ENCODE data around the gene DLGAP1.
A peak's percentile ranks its signal among the peaks of the same experiment; 100 is the strongest.

The DLGAP1 gene

DNA sequence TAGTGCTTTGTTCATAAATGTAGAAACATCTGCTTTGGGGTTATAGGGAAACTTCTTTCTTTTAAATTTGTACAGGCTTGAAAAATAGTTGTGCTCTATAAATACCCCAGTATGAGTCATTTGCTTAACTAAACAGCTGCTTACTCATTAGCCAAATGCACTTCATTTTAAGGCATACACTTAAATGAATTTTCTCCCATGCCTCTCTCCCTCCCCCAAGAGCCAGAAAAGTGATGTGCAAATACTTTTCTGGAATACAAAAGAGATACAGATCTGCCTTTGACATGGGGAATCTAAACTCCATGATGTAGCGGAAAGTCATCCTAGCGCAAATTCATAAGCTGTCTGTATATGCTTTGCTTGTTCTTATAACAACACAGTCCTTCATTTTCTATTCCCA, 469.4 kb downstream of the DLGAP1 start:
- no peak for DNase-seq (ENCODE audit: low spot score)

DNA sequence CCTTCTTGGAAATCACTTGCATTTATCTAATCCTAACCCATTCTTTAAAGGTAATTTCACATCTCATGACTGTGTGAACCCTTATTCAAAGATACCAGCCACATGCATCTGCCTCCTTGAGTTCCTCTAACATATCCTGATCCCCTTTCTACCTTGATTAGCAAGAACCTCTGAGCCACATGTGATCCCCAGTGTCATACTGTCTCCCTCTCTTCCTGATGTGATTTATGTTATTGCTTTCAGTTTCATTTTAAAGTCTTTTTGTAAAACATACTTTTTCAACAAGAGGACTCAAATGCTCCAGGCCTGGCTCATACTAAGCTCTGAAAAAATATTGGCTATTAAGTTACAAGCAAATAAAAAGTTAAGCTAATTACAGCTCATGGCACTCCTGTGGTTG, 470.1 kb downstream of the DLGAP1 start:
- DNase-seq (ENCODE audit: low spot score): no peak

DNA sequence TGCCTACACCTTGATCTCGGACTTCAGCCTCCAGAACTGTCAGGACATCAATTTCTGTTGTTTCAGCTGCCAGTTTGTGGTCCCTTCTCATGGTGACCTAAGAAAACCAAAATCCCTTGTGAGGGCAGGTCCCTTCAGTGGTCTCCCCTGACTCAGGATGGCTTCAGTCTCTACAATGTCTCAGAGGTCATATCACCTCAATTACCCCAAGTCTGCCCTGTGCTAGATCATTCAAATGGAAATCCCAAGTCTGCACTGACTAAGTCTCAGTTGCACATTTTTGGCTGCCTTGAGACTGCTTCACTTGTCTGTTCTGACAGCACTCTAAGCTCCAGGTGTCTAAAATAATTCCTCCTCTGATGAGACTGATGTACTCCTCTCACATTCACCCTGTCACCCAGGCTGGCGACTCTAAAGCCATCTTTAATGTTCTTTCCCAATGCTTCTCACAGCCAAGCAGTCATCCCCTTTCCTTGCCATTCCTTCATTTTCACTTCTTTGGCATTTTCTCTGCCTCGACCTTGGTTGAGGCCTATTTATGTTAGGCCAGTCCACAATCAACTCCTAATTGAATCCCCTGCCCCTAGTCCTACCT, 470.8 kb downstream of the DLGAP1 start:
- DNase-seq (ENCODE audit: low spot score): no peak

DNA sequence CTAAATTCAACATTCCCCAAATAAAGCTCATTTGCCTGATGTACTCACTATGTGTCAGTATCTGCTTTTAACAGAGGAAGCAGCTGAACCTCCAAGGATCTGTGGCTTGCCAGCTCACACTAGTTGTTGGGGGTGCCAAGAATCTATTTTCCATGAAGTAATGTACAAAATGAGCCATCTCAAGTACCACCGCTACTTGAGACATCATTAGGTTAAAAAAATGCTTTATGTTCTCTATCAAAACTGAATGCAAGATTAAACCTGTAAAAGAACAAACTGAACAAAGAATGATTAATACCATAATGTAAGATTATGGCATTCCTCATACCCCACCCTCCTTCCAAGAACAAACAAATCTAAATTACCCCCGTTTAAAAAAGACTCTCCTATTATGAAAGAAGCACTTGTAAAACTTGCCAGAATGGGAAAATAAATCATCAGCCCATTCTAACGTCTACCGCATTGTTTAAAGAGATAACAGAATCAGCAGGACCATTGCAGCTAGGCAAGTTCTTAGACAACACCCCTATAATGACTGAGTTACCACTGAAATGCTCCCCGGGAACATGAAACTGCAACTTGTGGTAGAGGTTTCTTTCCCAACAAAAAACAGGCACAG, 471.6 kb downstream of the DLGAP1 start:
- no peak for DNase-seq (ENCODE audit: low spot score)

DNA sequence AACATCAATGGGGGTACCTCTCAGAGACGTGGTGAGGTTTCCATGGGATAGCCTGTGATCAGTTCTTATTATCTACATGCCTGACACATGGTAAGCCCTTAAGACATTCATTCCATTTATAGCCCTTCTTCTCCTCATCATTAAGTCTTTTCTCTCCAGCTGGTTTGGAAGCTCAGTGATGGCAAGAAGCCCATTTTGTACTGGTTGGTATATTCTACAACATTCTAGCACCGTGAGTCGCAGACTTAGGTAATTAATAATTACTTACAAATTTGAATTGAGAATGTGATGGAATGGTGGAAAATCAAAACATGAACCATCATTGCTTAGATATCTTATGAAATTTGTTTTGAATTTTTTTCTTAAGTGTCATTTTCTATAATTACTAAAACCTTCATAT, 472.6 kb downstream of the DLGAP1 start:
- DNase-seq (ENCODE audit: low spot score): no peak

DNA sequence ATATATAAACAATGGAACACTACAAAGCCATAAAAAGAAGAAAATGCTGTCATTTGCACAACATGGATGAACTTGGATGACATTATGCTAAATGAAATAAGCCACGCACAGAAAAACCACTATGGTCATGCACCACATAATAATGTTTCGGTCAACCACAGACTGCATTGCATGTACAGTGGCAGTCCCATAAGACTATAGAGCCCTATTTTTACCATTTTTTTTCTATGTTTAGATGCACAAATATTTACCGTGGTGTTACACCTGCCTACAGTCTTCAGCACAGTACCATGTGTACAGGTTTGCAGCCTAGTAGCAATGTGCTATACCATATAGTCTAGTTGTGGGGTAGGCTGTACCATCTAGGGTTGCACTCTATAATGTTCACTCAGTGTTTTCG, 476.1 kb downstream of the DLGAP1 start:
- no peak for DNase-seq (ENCODE audit: low spot score)

DNA sequence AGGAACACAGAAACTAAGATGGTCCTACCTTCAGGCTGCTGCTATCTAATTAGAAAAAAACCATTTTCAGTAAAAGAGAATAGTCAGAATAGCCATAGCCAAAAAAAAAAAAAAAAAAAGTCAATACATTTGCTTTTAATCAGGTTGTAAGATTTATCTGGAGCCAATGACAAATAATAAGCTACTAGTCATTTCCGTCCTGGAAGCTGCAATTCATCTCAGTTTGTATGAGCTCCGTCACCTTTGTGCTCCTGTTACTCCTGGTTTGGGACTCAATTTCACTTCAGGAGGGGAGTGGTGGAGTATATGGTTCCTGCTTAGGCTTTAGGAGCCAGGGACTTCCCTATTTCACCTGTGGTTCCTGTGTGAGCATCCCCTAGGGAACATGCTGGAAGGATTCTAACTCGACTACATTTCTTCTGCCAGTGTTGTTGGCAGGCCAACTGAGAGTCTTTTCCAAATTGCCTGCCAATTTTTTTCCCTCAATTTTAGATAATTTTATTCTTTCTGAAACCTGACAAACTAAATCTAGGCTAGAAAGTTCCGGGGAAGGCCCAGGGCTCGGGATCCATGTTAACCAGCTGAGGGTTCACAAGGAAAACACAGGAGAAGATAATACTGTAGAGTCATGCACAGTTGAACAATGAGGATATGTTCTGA, 481.8 kb downstream of the DLGAP1 start:
- DNase-seq (ENCODE audit: low spot score): no peak

DNA sequence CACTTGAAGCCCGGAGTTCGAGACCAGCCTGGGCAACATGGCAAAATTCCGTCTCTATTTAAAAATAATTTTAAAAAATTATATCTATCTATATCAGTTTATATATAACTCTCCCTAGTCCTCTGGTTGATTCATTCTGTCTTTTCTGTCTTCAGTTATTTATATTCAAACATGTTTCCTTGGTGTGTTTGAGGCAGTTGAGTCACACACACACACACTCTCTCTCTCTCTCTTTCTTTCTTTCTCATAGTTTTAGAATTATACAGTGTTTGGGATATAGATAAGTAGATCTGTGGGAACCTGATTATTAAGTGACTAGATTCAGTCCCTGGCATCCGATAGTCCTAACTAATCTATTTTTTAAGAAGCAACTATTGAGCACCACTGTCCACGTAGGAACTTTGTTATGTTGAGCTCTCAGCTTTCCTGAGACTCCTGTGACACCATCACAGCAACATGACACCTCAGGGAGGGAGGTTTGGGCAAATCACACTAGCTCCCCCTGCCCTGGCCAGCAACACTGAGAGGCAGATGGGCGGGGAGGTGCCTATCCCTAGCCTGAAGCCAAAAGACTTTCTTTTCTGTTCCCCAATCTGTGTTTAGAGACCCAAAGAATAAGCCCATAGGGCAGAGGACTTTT, 482.7 kb downstream of the DLGAP1 start:
- DNase-seq (ENCODE audit: low spot score): peak; percentile 76

DNA sequence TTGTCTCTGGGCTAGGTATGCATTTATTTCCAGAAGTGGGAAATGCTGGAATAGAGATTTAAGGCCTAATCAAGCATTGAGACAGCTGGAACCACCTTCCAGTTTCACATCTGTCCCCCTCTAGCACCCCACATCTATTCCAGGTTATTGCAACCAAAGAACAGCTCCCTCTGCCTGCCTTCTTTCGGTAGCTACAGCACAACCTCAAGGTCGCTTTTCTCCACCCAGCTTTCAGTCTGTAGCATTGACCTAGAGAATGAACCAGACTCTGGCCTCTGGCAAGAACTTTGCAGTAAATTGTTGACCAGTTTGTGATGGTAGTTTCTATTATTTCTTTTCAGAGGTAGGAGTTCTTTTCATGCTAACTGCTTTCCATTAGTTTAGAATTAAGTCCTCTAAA, 484.2 kb downstream of the DLGAP1 start:
- peak; percentile 51 for DNase-seq (ENCODE audit: low spot score)

DNA sequence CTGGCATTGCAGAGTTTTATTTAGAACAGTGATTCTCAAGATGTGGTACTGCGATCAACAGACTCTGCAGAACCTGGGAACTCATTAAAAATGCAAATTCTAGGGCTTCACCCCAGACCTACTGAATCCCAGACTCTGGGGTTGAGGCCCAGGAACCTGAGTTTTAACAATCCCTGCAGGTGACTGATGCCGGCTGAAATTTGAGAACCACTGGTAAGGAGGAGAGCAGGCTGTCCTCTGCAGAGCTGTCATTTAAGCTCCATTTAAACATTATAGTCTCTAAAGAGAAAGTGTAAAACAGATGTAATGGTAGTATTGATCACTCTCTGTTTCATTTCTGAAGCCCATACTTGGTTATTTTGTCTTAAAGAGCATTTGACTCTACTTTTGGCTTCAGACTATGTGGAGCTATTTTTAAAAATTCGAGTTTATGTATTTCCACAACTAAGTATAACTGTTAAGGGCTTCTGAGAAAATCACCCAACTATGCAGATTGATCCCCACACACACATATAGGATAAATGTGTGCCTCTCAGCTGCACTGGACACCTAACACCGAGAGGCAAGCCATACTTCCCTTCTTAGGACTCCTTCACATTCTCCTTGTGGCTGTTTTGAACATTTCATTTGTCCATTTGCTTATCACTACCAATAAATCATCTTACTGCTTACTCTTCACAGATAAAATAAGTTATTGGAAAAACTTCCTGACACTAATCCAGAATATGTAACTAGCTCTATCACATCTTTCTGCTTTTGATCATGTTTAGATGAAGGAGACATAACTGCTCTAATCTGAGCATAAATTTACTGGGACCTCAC, 487.5 kb downstream of the DLGAP1 start:
- no peak for DNase-seq (ENCODE audit: low spot score)

DNA sequence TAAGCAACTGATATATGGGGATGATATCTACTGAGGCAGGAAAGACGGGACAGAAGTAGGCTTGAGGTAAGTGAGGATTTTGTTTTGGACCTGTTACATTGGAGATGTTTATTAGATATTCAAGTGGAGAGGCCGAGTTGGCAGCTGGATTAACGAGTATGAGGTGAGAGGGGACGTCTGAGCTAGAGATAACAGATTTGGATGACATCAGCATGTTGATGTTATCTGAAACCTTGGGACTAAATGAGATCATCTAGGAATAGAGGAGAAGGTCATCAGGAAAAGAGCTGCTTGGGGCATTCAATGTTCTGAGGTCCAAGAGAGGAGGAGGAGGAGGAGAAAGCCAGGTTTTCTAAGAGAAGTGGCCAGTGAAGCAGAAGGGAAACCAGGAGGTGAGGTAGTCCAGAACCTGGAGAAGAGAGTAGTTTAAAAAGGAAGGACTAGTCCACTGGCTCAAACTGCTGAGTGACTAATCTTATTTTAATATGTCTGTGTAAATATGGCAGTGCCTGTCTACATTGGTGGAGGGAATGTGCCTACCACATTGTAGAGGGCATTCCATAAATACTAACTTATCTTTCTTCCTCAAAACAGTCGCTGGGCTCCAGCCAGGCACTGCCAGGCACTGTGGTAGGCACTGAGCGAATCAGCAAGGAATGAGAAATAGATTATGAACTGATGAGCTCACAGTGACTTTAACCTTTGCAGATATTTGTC, 488.3 kb downstream of the DLGAP1 start:
- DNase-seq (ENCODE audit: low spot score): no peak

DNA sequence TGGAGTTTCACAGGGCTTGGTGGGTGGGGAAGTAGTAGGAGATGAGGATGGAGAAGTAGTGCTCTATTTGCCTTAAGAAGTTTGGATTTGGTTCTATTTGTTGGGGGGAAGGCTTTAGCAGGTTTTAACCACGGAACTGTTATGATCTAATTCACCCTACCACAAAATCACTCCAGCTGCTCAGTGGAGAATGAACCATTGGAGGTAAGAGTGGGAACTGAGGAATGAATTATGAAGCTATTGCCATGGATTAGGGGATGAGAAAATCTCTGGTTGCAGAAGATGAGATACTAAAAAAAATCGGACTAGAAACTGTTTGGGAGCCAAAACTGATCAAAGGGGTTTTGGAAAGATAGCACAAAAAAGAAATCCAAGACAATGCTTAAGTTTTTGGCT, 488.9 kb downstream of the DLGAP1 start:
- no peak for DNase-seq (ENCODE audit: low spot score)

DNA sequence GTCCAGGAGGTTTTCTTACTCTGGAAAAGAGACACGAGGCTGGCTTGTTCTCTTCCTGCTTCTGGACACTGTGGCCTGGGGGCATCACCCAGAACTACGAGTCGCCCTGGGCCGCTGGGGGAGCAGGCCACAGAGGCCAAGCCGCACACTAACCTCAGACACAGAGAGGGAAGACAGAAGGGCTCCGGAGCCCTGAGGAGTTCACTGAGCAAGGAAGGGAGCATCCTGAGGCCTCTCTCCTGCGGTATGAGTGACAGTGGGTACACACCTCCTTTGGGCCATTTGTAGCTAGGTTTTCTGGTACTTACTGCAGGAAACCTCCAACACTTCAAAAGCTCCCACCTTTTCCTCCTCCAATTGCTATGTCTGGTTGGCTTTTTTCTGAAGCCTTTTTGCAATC, 494.1 kb downstream of the DLGAP1 start:
- DNase-seq (ENCODE audit: low spot score): no peak

DNA sequence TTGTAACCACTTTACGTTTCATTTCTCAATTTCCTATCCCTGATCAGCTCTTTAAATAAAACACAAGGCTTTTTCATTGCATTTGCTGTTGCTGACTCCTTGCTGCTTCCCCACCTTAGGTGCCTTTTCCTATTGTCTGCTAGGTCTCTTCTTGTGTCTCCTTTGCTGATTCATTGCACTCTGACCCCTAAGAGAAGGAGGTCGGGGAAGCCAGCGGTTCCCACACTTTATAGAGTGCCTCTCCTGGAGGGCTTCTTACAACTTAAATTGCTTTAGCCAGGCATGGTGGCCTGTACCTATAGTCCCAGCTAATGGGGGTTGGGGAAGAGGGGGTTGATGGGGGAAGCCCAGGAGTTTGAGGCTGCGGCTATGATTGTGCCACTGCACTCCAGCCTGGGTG, 495.0 kb downstream of the DLGAP1 start:
- no peak for DNase-seq (ENCODE audit: low spot score)

DNA sequence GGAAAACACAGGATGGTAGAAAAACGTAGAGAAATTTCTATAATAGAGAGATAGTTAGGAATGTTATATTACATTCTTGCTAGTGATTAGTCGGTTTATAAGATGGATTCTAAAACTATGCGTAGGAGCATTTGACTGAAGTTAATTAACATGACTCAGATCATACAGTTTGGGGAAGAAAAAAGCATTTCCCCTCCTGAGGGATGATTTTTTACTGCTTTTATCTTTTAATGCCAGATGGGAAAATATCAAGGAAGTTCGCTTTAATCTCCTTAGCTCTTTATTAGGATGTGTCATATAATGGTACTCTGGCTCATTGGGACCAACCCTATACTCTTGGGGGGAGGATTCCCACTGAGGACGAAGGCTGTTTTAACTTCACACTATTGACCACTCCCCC, 503.1 kb downstream of the DLGAP1 start:
- no peak for DNase-seq (ENCODE audit: low spot score)

DNA sequence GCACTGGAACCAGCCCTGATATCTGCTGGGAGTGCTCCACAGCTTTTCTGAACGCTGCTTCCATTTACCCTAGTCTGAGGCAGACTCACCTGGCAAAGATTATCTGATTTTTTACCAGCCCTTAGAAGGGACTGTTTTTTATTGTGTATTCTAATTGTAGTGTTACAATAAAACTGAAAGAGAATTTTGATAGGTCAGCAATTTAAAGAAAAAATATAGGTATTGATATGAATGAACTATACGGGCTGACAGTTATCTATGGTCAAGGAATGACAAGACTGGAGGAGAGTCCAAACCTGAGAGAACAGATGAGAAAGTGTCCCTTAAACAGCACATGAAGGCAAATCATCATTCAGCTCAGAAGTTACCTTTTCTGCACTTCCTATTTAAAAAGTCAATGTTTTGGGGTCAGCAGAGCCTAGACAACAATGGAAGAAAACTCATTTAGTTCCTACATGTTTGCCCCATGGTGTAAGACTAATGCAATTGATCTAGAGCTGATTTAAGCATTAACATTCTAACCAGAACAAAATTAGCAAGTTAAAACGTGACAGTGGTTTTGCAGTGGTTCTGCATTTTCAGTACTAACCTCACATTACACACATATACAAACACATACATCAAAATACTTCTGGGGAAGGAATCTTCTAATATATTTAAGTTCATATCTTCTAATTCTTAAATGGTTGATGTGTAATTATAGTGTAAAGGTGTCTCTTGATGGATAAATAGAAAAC, 504.3 kb downstream of the DLGAP1 start:
- no peak for DNase-seq (ENCODE audit: low spot score)

DNA sequence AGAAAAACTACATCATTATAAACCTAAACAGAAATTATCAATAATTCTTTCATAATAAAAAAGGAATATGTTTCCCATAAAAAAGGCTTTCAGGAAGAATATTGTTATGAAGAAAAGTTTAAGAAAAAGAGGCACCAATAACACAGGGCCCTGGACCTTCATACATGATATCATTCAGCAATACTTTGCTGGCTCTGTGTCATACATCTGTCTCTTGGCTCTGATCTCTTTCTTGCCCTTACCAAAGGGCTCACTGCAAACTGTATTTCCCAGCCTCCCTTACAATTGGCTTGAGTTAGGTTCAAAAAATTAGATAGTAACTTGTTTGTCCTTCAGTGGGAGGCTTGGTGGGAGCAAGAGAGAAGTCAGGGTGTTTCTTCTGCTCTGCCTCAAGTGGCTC, 506.1 kb downstream of the DLGAP1 start:
- DNase-seq (ENCODE audit: low spot score): no peak

DNA sequence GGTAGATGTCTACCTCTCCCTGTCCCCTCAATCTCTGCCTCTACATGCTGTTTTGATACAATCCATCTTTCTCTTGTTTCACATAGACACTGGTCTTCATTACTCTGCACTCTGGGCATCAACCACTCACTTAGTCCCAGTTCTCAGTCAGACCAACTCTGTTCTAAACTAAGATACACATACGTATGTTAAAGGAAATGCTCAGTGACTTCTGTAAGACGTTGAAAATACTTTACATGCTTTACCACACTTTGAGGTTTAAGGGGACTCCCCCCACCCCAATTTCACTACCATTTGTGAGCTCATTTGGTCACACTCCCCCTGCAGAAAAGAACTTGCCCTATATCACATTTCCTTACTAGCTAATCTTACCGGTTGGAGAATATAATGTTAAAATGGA, 507.7 kb downstream of the DLGAP1 start:
- no peak for DNase-seq (ENCODE audit: low spot score)

DNA sequence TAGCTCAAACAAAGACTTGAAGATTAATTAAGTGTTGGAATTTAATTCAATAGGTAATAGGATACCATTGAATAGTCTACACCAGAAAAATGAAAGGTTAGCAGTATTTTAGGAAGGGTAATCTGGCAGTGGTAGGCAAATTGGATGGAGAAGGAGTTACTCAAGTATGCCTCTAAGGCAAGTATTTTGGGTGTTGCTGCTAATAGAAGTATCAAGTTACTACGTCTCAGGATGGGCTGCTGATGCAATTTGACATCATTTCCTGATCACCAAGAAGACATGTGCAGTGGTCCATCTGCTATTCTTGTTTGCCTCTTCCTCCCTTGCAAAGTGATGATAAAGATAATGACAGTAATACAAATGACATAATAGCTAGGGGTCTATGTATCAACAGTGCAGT, 519.8 kb downstream of the DLGAP1 start:
- DNase-seq (ENCODE audit: low spot score): no peak

DNA sequence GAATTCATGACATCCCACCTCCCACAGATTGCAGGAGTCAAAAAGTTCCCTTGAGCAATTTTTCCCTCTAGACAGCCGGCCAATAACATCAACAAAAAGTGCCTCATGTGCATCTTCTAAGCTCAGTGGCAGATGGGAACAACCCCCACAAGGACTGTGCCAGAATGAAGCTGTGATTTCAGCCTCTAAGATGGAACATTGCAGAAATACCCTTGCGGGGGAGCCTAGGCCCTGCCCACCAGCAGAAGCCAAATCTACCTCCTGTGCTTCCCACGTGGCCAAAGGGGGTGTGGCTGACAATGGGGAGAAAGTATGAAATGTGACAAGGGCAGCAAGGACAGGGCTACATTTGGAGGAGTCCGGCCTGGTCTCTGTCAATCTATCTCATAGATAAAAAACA, 522.8 kb downstream of the DLGAP1 start:
- DNase-seq (ENCODE audit: low spot score): no peak

DNA sequence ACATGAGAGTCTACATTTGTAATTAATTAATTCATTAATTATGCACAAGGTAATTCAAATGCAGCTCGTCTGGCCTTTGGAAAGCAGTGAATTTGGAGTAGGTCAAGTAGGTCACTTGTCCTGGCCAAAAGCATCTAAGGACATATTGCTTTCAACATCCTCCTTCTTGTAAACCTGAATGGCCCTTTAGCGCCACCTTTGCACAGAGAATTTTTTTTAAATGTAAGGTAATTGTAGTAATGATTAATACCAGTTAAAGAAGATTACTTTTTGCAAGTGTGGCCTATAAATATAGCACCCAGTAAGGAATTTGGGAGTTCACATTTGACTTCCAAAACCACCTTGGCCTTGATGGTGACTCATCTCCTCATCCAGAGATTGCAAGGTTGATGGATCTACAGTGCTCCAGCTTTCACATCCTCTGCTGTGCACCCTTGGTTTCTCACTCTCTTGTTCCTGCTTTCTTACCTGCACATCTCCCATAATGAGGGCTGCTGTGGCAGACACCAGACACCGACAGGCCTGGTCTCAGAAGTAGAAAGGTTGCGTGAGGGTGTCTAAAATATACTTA, 523.5 kb downstream of the DLGAP1 start:
- DNase-seq (ENCODE audit: low spot score): no peak
